Colonic mucosa (tissue), 4 donors: ENCODE measurements around the gene BPIFB4. TPM values are rescaled to one million over a fixed set of nuclear protein-coding genes. Genes with fewer than 3 reads are reported as not detected.
"Not testable (repeated sequence)": the region's sequence is repeated elsewhere in the genome, so short reads cannot be mapped to it uniquely, and the experiment has no call there.

Experiments used
- DNase-seq: peaks from one replicate; pipeline ENCODE4 v3.0.0-alpha.2; 2020
- H3K27ac ChIP-seq: fragments of 200-600 bp; one replicate; pipeline ENCODE4 v1.8.0; 2021
- H3K27me3 ChIP-seq: fragments of 200-600 bp; one replicate; pipeline ENCODE4 v1.8.0; 2021
- H3K36me3 ChIP-seq: fragments of 200-600 bp; one replicate; pipeline ENCODE4 v1.8.0; 2021
- H3K4me1 ChIP-seq: fragments of 200-600 bp; one replicate; pipeline ENCODE4 v1.8.0; 2021; ENCODE audit warnings: mild to moderate bottlenecking
- H3K4me3 ChIP-seq: fragments of 200-600 bp; one replicate; pipeline ENCODE4 v1.8.0; 2021
- H3K9ac ChIP-seq, 2 donors: one replicate each; pipeline ENCODE4 v1.7.0; 2013; ENCODE audit warnings: control low read depth in 2 of 2, low read depth in 2 of 2, low read length in 2 of 2
- H3K9me3 ChIP-seq: fragments of 200-600 bp; one replicate; pipeline ENCODE4 v1.8.0; 2021
- intact Hi-C: fragments of 100-400 bp; cut with DNase I; formaldehyde crosslinking; loops from one replicate; pipeline ENCODE4 v1.14.1; 2022
- total RNA-seq, 2 donors: library from RNA; stranded (reverse); fragmentation: NEBNext Ultra II Directional in 1 of 2; extraction: Animal tissue kit (Norgen Biotek cat#: 25700) in 1 of 2; gene quantifications; one replicate each; pipeline ENCODE4 v1.2.1, GENCODE V29; 2021
- TF ChIP-seq, protein P1 (sequence below): fragments of 200-600 bp; IDR thresholded peaks from one replicate; pipeline ENCODE4 v1.8.0; 2022; ENCODE audit warnings: antibody characterized with exemption, mild to moderate bottlenecking
- donor health status: healthy.
- donor health status: DM: no; HTN: no; CAD: no.
- donor health status: DM: no; HTN: no; CAD: no.

Gene BPIFB4
- total RNA-seq, 2 donors from 2014 or later: not detected

DNA sequence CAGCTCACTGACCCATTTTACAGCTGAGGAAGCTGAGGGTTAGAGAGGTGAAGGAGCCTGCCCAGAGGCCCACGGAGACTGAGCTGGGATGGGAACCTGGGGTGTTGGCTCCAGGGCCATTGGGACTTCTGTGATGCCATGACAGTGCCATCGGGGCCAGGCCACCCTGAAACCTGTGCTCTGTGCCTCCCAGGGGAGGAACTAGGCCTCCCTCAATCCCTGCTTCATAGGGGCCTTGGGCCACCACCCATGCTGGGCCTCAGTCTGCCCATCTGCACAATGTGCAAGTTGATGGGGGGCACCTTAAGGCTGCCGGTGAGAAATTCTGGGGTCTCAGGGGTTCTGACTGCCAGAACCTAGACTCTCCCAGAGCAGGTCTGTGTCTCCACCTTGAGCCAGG, 24.9 kb downstream of the BPIFB4 start:
- TF ChIP-seq, protein P1, sequence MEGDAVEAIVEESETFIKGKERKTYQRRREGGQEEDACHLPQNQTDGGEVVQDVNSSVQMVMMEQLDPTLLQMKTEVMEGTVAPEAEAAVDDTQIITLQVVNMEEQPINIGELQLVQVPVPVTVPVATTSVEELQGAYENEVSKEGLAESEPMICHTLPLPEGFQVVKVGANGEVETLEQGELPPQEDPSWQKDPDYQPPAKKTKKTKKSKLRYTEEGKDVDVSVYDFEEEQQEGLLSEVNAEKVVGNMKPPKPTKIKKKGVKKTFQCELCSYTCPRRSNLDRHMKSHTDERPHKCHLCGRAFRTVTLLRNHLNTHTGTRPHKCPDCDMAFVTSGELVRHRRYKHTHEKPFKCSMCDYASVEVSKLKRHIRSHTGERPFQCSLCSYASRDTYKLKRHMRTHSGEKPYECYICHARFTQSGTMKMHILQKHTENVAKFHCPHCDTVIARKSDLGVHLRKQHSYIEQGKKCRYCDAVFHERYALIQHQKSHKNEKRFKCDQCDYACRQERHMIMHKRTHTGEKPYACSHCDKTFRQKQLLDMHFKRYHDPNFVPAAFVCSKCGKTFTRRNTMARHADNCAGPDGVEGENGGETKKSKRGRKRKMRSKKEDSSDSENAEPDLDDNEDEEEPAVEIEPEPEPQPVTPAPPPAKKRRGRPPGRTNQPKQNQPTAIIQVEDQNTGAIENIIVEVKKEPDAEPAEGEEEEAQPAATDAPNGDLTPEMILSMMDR: no peak
- no peak for DNase-seq
- H3K27ac ChIP-seq: no peak overlapping the region
- no peak overlapping the region for H3K4me3 ChIP-seq
- intact Hi-C loops: no loop called here
- no peaks in the 10 kb centered on the region for H3K9me3 ChIP-seq
- H3K36me3 ChIP-seq: no peaks in the 10 kb centered on the region
- no peaks in the 10 kb centered on the region for H3K27me3 ChIP-seq
- H3K4me1 ChIP-seq: no peaks in the 10 kb centered on the region
- no peak overlapping the region for H3K9ac ChIP-seq

DNA sequence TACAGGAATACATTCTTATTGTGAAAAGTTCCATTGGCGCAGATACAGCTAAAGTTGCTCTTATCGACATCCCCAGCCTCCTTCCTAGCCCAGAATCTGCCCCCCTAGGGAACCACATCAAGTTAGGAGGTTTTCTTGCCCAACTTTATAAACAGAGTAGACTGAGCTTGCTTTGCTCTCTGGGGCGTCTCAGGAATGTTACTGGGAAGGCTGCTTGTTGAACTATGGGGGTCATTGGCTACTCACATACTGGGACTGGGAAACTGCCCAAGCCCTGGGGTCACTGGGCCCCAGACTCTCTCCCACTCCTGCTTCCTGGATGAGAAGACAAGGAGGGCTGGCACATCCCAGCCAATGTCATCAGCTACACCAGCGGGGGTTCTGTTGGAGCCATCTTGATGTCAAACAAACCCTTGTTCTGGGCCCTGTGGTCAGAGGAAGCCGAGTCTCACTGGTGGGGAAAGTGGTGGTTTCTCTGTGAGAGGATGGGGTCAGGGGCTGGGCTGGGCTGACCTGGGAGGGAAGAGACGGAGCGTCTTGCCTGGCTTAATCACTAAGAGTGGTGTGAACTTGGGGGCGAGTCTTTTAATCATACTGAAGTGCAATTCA, 26.0 kb downstream of the BPIFB4 start:
- no peak overlapping the region for H3K9ac ChIP-seq
- no peak overlapping the region for H3K27ac ChIP-seq
- no peaks in the 10 kb centered on the region for H3K36me3 ChIP-seq
- TF ChIP-seq, protein P1: no peak
- no peaks in the 10 kb centered on the region for H3K27me3 ChIP-seq
- H3K4me1 ChIP-seq: no peaks in the 10 kb centered on the region
- intact Hi-C loops: no loop called here
- no peak for DNase-seq
- no peak overlapping the region for H3K4me3 ChIP-seq
- no peaks in the 10 kb centered on the region for H3K9me3 ChIP-seq

DNA sequence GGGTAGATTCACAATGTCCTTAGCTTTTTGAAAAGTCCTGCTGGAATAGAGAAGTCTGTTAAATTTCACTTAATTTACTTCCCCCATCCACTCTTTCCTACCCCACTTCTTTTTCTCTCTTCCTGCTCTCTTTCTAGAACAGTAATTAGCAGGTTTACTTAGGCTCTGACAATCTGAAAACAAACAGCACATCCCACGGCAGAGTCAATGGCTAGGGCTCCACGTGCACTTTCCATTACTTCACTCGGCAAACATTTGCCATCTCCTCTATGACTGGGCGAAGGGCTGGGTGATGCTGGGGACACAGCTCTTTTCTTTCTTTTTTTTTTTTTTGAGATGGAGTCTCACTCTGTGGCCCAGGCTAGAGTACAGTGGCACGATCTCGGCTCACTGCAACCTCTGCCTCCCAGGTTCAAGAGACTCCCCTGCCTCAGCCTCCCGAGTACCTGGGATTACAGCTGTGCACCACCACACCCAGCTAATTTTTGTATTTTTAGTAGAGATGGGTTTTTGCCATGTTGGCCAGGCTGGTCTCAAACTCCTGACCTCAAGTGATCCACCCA, 26.7 kb downstream of the BPIFB4 start:
- H3K27me3 ChIP-seq, H3K36me3 ChIP-seq, H3K4me3 ChIP-seq, H3K4me1 ChIP-seq, DNase-seq, H3K9me3 ChIP-seq, intact Hi-C loops, H3K27ac ChIP-seq, H3K9ac ChIP-seq: not testable (repeated sequence)

DNA sequence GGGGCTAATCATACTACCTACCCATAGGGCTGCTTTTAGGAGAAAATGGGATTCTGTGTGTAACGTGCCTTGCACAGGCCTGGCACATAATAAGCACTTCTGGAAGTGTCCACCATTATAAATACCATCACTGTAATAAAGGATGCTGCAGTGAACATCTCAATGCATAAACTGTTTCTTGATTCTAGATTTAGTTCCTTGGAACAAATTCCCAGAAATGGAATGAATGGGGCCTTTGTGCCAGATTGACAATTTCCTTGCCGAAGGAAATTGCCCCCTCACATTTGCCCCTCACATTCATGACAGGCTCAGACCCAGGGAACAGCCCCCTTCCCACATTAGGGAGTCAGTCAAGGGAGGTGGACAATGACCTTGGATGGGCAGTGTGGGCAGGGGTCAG, 29.2 kb downstream of the BPIFB4 start:
- TF ChIP-seq, protein P1: no peak

DNA sequence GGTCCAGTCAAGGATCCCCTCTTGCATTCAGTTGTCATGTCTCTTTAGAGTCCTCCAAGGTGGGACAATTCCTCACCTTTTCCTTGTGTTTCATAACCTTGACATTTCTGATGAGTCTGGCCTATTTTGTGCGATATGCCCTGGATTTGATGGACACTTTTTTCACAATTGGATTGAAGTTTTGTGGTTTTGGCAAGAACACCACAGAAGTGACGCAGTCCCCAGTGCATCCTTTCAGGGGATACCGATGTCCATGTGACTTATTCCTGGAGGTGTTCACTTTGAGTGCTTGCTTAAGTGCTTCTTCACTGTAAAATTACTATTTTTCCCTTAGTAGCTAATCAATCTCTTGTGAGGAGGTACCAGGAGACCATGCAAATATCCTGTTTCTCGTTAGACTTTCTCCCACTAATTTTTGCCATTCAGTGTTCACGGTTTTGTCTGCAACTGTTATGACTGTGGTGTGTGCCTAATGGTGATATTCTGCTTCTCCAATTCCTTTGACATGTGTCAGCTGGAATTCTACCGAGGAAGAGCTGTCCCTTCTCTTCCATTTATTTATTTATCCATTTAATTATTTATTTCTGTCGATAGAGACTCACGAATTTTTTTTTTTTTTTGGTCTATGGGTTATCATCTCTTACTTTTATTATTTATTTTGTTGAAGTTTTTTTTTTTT, 30.8 kb downstream of the BPIFB4 start:
- Histone ChIP-seq H3K36me3 (no peaks in the 10 kb centered on the region), H3K27me3 (no peaks in the 10 kb centered on the region), H3K27ac (no peak overlapping the region), H3K9ac (no peak overlapping the region), H3K4me3 (no peak overlapping the region), H3K9me3 (no peaks in the 10 kb centered on the region), H3K4me1 (no peaks in the 10 kb centered on the region)
- TF ChIP-seq, protein P1: no peak
- no peak for DNase-seq
- intact Hi-C loops: no loop called here

More for the DNA sequence above, 29.2 kb downstream of the BPIFB4 start:
- no peak for DNase-seq
- no peak overlapping the region for H3K27ac ChIP-seq
- no peaks in the 10 kb centered on the region for H3K4me1 ChIP-seq
- no peaks in the 10 kb centered on the region for H3K27me3 ChIP-seq
- intact Hi-C loops: no loop called here
- no peaks in the 10 kb centered on the region for H3K36me3 ChIP-seq
- H3K9ac ChIP-seq: no peak overlapping the region
- H3K9me3 ChIP-seq: no peaks in the 10 kb centered on the region
- no peak overlapping the region for H3K4me3 ChIP-seq

DNA sequence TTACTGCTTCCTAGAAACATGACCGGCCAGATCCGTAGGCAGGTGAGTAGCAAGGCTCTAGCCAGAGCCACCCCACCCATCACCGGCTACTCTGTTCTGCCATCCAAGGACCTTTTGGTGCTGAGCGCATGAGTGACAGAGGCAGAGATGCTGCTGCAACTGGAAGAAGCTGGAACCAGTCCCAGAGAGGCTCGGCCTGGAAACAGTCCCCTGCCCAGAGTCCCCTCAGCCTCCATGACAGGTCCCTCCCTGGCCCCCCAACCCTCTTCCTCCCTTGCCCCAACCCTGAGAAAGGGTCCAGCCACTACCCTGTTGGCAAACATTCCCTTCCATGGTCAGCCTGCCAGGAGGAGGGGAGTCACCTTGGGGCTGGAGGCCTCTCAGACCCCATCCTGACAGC, 31.9 kb downstream of the BPIFB4 start:
- Histone ChIP-seq H3K4me3 (no peak overlapping the region), H3K27me3 (no peaks in the 10 kb centered on the region), H3K9ac (no peak overlapping the region), H3K27ac (no peak overlapping the region), H3K4me1 (no peaks in the 10 kb centered on the region), H3K9me3 (no peaks in the 10 kb centered on the region), H3K36me3 (no peaks in the 10 kb centered on the region)
- intact Hi-C loops: no loop called here
- no peak for DNase-seq
- TF ChIP-seq, protein P1: no peak
